ENCODE results near the gene BCL2L1.

BCL2L1 gene

DNA sequence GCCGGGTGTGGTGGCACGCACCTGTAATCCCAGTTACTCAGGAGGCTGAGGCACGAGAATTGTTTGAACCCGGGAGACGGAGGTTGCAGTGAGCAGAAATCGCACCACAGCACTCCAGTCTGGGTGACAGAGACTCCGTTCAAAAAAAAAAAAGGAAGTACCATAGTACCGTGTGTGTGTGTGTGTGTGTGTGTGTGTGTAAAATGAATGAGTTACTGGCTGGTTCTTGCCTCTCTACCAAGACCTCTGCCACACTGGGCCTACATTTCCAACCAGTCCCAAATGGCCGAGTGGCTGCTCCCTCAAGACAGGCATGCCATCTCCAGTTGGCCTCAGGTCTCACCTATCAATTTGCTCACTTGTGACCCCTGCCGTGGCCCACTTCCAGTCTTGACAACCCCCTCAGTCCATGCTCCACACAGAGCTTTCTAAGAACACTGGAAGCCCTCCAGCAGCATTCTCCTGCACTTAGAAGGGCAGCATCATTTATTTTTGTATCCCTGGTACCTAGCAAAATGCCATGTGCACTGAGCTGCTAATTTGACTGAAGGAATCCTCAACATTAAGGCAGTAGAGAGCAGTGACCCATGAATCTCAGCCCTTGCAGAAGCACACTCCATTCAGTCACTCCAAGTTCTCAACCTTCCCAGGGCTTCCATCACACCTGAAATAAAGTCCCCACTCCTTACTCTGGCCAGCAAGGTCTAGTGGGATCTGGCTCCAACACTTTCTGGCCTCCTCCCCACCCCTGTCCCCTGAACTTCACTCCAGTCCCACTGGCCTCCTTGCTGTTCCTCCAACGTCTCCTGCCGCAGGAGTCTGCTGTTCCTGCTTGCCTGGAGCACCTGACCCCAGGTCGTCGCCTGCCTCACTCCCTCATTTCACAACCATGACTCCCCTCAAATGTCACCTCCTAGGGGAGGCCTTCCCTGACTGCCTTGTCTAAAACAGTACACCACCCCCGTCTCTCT is 55.1 kb downstream of the BCL2L1 start:
- DNase-seq (ENCODE audit: extremely low spot score) = no peak
- TF ChIP-seq, protein P1, sequence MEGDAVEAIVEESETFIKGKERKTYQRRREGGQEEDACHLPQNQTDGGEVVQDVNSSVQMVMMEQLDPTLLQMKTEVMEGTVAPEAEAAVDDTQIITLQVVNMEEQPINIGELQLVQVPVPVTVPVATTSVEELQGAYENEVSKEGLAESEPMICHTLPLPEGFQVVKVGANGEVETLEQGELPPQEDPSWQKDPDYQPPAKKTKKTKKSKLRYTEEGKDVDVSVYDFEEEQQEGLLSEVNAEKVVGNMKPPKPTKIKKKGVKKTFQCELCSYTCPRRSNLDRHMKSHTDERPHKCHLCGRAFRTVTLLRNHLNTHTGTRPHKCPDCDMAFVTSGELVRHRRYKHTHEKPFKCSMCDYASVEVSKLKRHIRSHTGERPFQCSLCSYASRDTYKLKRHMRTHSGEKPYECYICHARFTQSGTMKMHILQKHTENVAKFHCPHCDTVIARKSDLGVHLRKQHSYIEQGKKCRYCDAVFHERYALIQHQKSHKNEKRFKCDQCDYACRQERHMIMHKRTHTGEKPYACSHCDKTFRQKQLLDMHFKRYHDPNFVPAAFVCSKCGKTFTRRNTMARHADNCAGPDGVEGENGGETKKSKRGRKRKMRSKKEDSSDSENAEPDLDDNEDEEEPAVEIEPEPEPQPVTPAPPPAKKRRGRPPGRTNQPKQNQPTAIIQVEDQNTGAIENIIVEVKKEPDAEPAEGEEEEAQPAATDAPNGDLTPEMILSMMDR (IDR thresholded peaks at IDR 0.05; ENCODE audit: control extremely low read depth, extremely low read depth, low read depth, missing control alignments) = no peak
- CTCF ChIA-PET = interaction anchor here (6.3 kb wide), 1 partner anchor 56 kb away, joined by 48 read pairs; the partner anchor contains the start of gene BCL2L1
- POLR2A ChIA-PET = no interaction called here

- POLR2A ChIA-PET = no interaction called here
- TF ChIP-seq, protein P1 (IDR thresholded peaks at IDR 0.05; ENCODE audit: control extremely low read depth, extremely low read depth, low read depth, missing control alignments) = no peak
- CTCF ChIA-PET = interaction anchor here (2.7 to 10.1 kb wide), 4 partner anchors 9 to 57 kb away, joined by 10 to 429 read pairs (median 30); partner anchors contain the start of gene BCL2L1
- DNase-seq (ENCODE audit: extremely low spot score) = no peak
These were observed 56.2 kb downstream of the BCL2L1 start for GRCh38 chr20:31666258-31667042.

DNA sequence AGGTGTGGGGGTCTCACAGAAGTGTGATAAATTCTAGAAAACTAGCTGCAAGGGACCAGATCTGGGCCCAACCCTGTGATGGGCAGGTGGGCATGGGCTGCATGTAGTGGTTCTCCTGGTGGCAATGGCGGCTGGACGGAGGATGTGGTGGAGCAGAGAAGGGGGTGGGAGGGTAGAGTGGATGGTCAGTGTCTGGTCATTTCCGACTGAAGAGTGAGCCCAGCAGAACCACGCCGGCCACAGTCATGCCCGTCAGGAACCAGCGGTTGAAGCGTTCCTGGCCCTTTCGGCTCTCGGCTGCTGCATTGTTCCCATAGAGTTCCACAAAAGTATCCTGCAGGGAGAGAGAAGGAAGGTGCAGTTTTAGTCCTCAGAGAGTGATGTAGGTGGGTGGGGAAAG is 56.9 kb downstream of the BCL2L1 start:
- POLR2A ChIA-PET = interaction anchor here (1.2 kb wide), 1 partner anchor 58 kb away, joined by 3 read pairs; no protein-coding TSS in a partner anchor
- DNase-seq (ENCODE audit: extremely low spot score) = no peak
- CTCF ChIA-PET = interaction anchor here (1.2 to 10.1 kb wide), 5 partner anchors 10 to 55 kb away, joined by 5 to 429 read pairs (median 10); partner anchors contain the start of gene BCL2L1
- TF ChIP-seq, protein P1 (IDR thresholded peaks at IDR 0.05; ENCODE audit: control extremely low read depth, extremely low read depth, low read depth, missing control alignments) = no peak

DNA sequence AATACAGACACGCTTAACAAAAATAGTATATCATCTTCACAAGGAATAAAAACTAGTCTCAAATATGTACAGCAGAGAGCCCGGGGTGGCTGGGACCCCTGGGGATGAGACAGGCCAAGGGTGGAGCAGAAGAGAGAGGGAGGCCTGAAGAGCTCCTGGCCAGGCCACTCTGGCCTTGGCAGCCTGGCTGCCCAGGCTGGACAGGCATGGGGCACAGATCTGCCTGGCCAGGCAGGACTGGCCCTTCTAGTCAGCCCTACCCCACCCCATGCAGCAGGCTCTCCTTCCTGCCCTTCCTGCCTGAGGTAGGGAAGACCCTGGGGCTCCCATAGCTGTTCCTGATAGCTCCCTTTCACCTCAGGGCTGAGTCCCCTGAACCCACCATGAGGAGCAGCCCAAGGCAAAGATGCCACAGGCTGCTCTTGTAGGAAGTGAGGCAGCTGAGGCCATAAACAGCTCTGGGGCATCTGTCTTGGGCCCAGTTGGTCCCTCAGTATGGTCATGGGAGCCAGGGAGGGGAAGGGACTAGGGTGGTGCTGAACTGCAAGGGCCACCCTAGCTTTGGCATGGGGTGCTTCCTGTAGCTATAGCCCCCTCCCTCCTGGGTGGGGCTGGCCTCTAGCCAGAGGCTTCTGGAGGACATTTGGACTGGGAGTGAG is 57.8 kb downstream of the BCL2L1 start:
- ChIA-PET POLR2A (interaction anchor here (1.2 kb wide), 1 partner anchor 59 kb away, joined by 3 read pairs; no protein-coding TSS in a partner anchor), CTCF (interaction anchor here (0.7 to 10.1 kb wide), 13 partner anchors 11 to 102 kb away, joined by 3 to 429 read pairs (median 4); partner anchors contain the start of gene BCL2L1)
- DNase-seq (ENCODE audit: extremely low spot score) = no peak
- TF ChIP-seq, protein P1 (IDR thresholded peaks at IDR 0.05; ENCODE audit: control extremely low read depth, extremely low read depth, low read depth, missing control alignments) = no peak

- POLR2A ChIA-PET = no interaction called here
- no peak for DNase-seq (ENCODE audit: extremely low spot score)
- TF ChIP-seq, protein P1 (IDR thresholded peaks at IDR 0.05; ENCODE audit: control extremely low read depth, extremely low read depth, low read depth, missing control alignments) = no peak
- CTCF ChIA-PET = interaction anchor here (0.8 to 10.1 kb wide), 12 partner anchors 10 to 101 kb away, joined by 3 to 429 read pairs (median 4); partner anchors contain the start of gene BCL2L1
These were observed 58.6 kb downstream of the BCL2L1 start for GRCh38 chr20:31663838-31664695.
